ENCODE data around the gene PTPN4. TPM values are rescaled to one million over a fixed set of nuclear protein-coding genes. Genes with fewer than 3 reads are reported as not detected.

PTPN4 gene
- total RNA-seq, 1 donor from 2014 or later: 45.4 TPM

DNA sequence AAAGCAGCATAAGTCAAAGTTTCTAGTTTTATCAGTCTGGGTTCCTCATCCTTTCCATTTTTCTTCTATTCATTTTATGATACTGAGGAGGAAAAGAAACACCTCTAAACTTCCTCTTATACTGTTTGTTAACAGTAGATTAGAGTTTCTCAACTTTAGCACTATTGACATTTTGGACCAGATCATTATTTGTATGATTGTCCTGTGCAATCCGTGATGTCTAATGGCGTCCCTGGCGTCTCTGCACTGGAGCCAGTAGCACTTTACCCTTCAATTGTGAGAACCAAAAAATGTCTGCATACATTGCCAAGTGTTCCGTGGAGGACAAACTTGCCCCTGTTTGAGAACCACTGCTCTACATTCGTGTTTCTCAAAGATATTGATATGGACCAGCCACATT is 25.2 kb downstream of the PTPN4 start:
- Histone ChIP-seq H3K4me3 (no peak overlapping the region), H3K9me3 (replicated peaks) (peaks cover 16% of the 10 kb centered on the region), H3K27ac (replicated peaks) (no peak overlapping the region), H3K36me3 (peaks cover 9% of the 10 kb centered on the region), H3K4me1 (peaks cover 33% of the 10 kb centered on the region), H3K27me3 (ENCODE audit: low read depth) (no peaks in the 10 kb centered on the region)
- TF ChIP-seq CTCF (IDR thresholded peaks at IDR 0.05; ENCODE audit: borderline replicate concordance): no peak
- DNase-seq: no peak
- intact Hi-C loops (cut with micrococcal nuclease): no loop called here

DNA sequence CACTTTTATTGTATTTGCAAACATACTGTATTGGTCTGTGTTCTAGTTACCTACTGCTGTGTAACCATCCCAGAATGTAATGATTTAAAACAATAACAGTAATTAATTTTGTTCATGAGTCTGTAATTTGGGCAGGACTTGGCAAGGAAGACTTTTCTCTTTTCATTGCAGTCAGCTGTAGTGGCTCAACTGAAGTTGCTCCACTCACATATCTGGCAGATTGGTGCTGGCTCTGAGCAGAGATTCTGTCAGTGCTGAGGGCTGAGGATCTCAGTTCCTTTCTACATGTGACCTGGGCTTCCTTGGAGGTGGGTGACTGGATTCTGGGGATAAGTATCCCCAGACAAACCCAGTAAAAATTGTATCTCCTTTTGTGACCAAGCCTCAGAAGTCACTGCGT is 26.6 kb downstream of the PTPN4 start:
- Histone ChIP-seq H3K27ac (replicated peaks) (peak overlapping the region; percentile 42), H3K4me3 (no peak overlapping the region), H3K9me3 (replicated peaks) (peaks cover 30% of the 10 kb centered on the region), H3K36me3 (peaks cover 18% of the 10 kb centered on the region), H3K27me3 (ENCODE audit: low read depth) (no peaks in the 10 kb centered on the region), H3K4me1 (peaks cover 29% of the 10 kb centered on the region)
- no peak for DNase-seq
- no peak for TF ChIP-seq CTCF (IDR thresholded peaks at IDR 0.05; ENCODE audit: borderline replicate concordance)
- intact Hi-C loops (cut with micrococcal nuclease): no loop called here

GRCh38 chr2:119788752-119789151 is 29.0 kb downstream of the PTPN4 start:
- Histone ChIP-seq H3K27me3 (ENCODE audit: low read depth) (no peaks in the 10 kb centered on the region), H3K4me1 (peaks cover 30% of the 10 kb centered on the region), H3K27ac (replicated peaks) (no peak overlapping the region), H3K9me3 (replicated peaks) (peaks cover 49% of the 10 kb centered on the region), H3K4me3 (no peak overlapping the region), H3K36me3 (peaks cover 21% of the 10 kb centered on the region)
- no peak for TF ChIP-seq CTCF (IDR thresholded peaks at IDR 0.05; ENCODE audit: borderline replicate concordance)
- no peak for DNase-seq
- intact Hi-C loops (cut with micrococcal nuclease): no loop called here

GRCh38 chr2:119790466-119790865 is 30.7 kb downstream of the PTPN4 start:
- H3K4me1 ChIP-seq: peaks cover 42% of the 10 kb centered on the region
- no peak overlapping the region for H3K4me3 ChIP-seq
- peaks cover 49% of the 10 kb centered on the region for H3K9me3 ChIP-seq (replicated peaks)
- no peak for DNase-seq
- H3K36me3 ChIP-seq: peaks cover 21% of the 10 kb centered on the region
- H3K27me3 ChIP-seq (ENCODE audit: low read depth): no peaks in the 10 kb centered on the region
- no peak for TF ChIP-seq CTCF (IDR thresholded peaks at IDR 0.05; ENCODE audit: borderline replicate concordance)
- intact Hi-C loops (cut with micrococcal nuclease): no loop called here
- H3K27ac ChIP-seq (replicated peaks): no peak overlapping the region

DNA sequence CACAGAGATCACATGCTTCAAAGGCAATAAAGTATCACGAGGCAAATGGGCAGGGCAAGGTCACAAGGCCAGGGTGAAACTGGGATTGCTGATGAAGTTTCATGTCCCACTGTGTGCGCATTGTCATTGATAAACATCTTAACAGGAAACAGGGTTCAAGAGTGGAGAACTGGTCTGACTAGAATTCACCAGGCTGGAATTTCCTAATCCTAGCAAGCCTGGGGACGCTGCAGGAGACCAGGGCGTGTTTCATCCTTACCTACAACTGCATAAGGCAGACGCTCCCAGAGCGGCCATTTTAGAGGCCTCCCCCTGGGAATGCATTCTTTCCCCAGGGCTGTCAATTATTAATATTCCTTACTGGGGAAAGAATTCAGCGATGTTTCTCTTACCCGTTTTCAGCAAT is 33.2 kb downstream of the PTPN4 start:
- no peak overlapping the region for H3K27ac ChIP-seq (replicated peaks)
- peaks cover 21% of the 10 kb centered on the region for H3K36me3 ChIP-seq
- H3K27me3 ChIP-seq (ENCODE audit: low read depth): no peaks in the 10 kb centered on the region
- H3K4me3 ChIP-seq: no peak overlapping the region
- DNase-seq: no peak
- peaks cover 49% of the 10 kb centered on the region for H3K9me3 ChIP-seq (replicated peaks)
- intact Hi-C loops (cut with micrococcal nuclease): no loop called here
- H3K4me1 ChIP-seq: peaks cover 25% of the 10 kb centered on the region
- no peak for TF ChIP-seq CTCF (IDR thresholded peaks at IDR 0.05; ENCODE audit: borderline replicate concordance)

DNA sequence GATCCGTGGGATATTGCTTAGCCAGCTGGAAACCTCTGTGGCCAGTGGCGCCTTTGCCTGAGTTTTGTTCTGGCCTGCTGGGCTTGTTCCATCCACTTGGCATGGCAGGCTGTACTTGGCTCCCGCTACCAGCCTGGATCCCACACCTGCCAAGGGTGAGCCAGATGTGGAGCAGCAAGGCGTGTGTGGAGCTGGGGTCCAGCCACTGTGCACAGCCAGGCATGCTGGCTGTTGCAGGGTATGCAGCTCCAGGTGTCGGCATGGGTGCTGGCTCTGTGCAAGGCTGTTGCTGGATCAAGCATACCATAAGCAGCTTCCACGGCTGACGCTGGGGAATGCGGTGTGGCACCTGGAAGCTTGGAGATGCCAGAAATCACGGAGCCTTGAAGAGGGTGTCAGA is 34.5 kb downstream of the PTPN4 start:
- Histone ChIP-seq H3K36me3 (peaks cover 15% of the 10 kb centered on the region), H3K27ac (replicated peaks) (no peak overlapping the region), H3K27me3 (ENCODE audit: low read depth) (no peaks in the 10 kb centered on the region), H3K9me3 (replicated peaks) (peaks cover 40% of the 10 kb centered on the region), H3K4me1 (peaks cover 33% of the 10 kb centered on the region), H3K4me3 (no peak overlapping the region)
- intact Hi-C loops (cut with micrococcal nuclease): no loop called here
- DNase-seq: no peak
- no peak for TF ChIP-seq CTCF (IDR thresholded peaks at IDR 0.05; ENCODE audit: borderline replicate concordance)
